HFFc6 (cell line): ENCODE results near the gene SLC34A1. TPM values are rescaled to one million over a fixed set of nuclear protein-coding genes. Genes with fewer than 3 reads are reported as not detected.
A peak's percentile ranks its signal among the peaks of the same experiment; 100 is the strongest.

ENCODE experiments used
- DNase-seq: peaks from one replicate; pipeline ENCODE4 v3.0.0-alpha.2; 2018
- H3K27ac Mint-ChIP-seq: 2 replicates; pipeline ENCODE4 v1.8.0; 2020; ENCODE audit warnings: mild to moderate bottlenecking, mixed read lengths
- H3K27me3 Mint-ChIP-seq: 2 replicates; pipeline ENCODE4 v1.8.0; 2021; ENCODE audit warnings: mild to moderate bottlenecking, moderate library complexity, mixed read lengths; ENCODE audit not compliant: insufficient read depth
- H3K36me3 Mint-ChIP-seq: 2 replicates; pipeline ENCODE4 v1.8.0; 2021; ENCODE audit warnings: low read depth, mixed read lengths
- H3K4me1 Mint-ChIP-seq: 2 replicates; pipeline ENCODE4 v1.8.0; 2020; ENCODE audit warnings: low read depth, mixed read lengths
- H3K4me3 Mint-ChIP-seq: 2 replicates; pipeline ENCODE4 v1.8.0; 2020; ENCODE audit warnings: mild to moderate bottlenecking, moderate library complexity, mixed read lengths
- H3K9me3 Mint-ChIP-seq: 2 replicates; pipeline ENCODE4 v1.8.0; 2020; ENCODE audit warnings: mild to moderate bottlenecking, mixed read lengths
- CTCF ChIP-seq: fragments of 200-600 bp; sonication (generic); IDR thresholded peaks from 2 replicates; pipeline ENCODE4 v1.5.0; 2021; ENCODE audit warnings: antibody characterized with exemption, mild to moderate bottlenecking
- total RNA-seq, 6 experiments: library from RNA; stranded (reverse); fragmentation: NEBNext Ultra II Directional; extraction: Animal tissue kit (Norgen Biotek cat#: 25700); gene quantifications; 2 replicates in 1 of 6; 3 replicates in 5 of 6; pipeline ENCODE4 v1.2.3, GENCODE V29; 2021

The SLC34A1 gene
- total RNA-seq, 6 experiments from 2014 or later: not detected

GRCh38 chr5:177396807-177397206, 12.6 kb downstream of the SLC34A1 start:
- Mint-ChIP-seq H3K27me3 (peaks cover 44% of the 10 kb centered on the region), H3K36me3 (no peaks in the 10 kb centered on the region), H3K9me3 (no peaks in the 10 kb centered on the region), H3K4me1 (no peaks in the 10 kb centered on the region), H3K4me3 (no peak overlapping the region), H3K27ac (no peak overlapping the region)
- DNase-seq: no peak
- no peak for TF ChIP-seq CTCF

GRCh38 chr5:177397875-177398390, 13.7 kb downstream of the SLC34A1 start:
- no peak for TF ChIP-seq CTCF
- no peaks in the 10 kb centered on the region for H3K36me3 Mint-ChIP-seq
- DNase-seq: no peak

GRCh38 chr5:177399997-177400868, 16.0 kb downstream of the SLC34A1 start, which contains the start of gene PFN3:
TSS of gene PFN3 (minus strand) at chr5:177400661. CDS start at chr5:177400576, 85 bp downstream.
- TF ChIP-seq CTCF: peak; percentile 13; the same call in 1 of the 2 replicates
- Mint-ChIP-seq H3K36me3 (no peaks in the 10 kb centered on the region), H3K27me3 (peaks cover 41% of the 10 kb centered on the region), H3K4me3 (no peak within 1 kb of the TSS), H3K4me1 (peaks cover 9% of the 10 kb centered on the region), H3K27ac (no peak within 1 kb of the TSS), H3K9me3 (no peaks in the 10 kb centered on the region)
- DNase-seq: no peak

More at GRCh38 chr5:177397875-177398390, 13.7 kb downstream of the SLC34A1 start:
- no peak overlapping the region for H3K4me3 Mint-ChIP-seq
- no peaks in the 10 kb centered on the region for H3K9me3 Mint-ChIP-seq
- no peak overlapping the region for H3K27ac Mint-ChIP-seq
- H3K27me3 Mint-ChIP-seq: peaks cover 47% of the 10 kb centered on the region
- H3K4me1 Mint-ChIP-seq: peaks cover 6% of the 10 kb centered on the region

- H3K27me3 Mint-ChIP-seq: peaks cover 39% of the 10 kb centered on the region
Measured at GRCh38 chr5:177402271-177403043, 18.2 kb downstream of the SLC34A1 start.

More at GRCh38 chr5:177402271-177403043, 18.2 kb downstream of the SLC34A1 start:
- Mint-ChIP-seq H3K9me3 (no peaks in the 10 kb centered on the region), H3K4me1 (peaks cover 9% of the 10 kb centered on the region), H3K4me3 (peak overlapping the region; percentile 78), H3K27ac (no peak overlapping the region), H3K36me3 (no peaks in the 10 kb centered on the region)
- DNase-seq: peak; percentile 40
- peak; percentile 71 for TF ChIP-seq CTCF
